Iris pigment epithelial cell (primary cell): ENCODE data around the gene TMEM132C.

Experiments
- DNase-seq: peaks from one replicate; pipeline ENCODE4 v3.0.0-alpha.2; 2011; ENCODE audit warnings: low read depth

The TMEM132C gene

GRCh38 chr12:128712622-128713021 is 445.7 kb downstream of the TMEM132C start:
- DNase-seq, result no peak

- DNase-seq, result no peak
Measured at GRCh38 chr12:128715485-128715884, 448.5 kb downstream of the TMEM132C start.

DNA sequence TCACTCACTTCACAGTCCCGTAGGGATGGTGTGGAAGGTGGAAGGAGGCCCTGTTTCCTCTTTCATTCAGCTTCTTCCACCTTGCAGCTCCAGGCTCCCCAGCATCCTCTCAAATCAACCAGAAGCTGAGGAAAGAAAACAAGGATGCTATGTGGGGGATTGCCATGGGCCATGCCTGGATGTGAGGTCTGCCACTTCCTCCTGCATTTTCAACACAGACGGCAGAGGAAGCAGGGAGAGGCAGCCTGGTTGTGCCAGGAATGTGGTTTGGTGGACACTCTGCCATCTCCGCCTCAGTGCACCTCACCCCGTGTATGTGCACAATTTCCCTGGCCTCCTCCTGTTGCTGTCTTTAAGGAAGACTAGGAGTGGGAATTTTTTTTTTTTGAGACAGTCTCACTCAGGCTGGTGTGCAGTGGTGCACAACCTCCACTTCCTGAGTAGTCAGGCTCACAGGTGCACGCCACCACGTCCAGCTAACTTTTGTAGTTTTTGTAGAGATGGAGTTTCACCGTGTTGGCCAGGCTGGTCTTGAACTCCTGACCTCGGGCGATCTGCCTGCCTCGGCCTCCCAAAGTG is 457.6 kb downstream of the TMEM132C start:
- no peak for DNase-seq

- no peak for DNase-seq
Measured at GRCh38 chr12:128726886-128727285, 459.9 kb downstream of the TMEM132C start.

- DNase-seq, result no peak
Measured at GRCh38 chr12:128727461-128727860, 460.5 kb downstream of the TMEM132C start.

DNA sequence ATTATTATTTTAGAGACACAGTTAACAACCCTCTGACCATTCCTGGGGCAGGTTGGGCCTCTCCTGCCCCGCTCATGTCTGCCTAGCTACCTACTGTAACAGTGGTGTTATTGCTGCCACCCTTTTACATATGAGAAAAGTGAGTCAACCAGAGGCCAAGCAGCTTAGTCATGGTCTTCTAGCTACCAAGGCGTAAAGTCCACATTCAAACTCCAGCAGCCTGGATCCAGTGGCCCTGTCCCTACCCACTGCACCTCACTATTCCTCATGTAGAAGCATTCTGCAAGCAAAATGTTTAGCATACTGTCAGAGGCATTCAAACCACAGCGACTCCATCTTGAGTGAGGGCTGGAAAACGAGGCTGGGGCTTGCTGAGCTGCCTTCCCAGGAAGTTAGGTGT is 461.0 kb downstream of the TMEM132C start:
- DNase-seq, result no peak

GRCh38 chr12:128729628-128730121 is 462.7 kb downstream of the TMEM132C start:
- no peak for DNase-seq

DNA sequence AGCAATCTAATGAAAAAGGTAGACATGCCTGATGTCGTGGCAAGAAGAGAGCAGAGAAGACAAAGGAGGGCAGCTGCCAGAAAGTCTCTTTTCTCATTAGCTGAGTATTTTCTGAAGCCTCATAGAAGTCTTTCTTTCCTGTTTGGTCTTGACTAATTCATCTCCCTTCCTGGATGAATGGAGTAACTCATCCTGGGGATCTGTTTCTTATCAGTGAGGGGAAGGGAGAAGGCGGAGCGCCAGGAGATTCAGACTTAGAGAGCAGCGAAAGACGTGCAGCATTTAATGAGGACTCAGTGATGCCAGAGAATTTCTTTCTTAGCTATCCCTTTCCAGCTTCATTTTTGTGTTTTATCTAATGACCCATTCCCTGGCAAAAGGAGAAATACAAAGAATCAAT is 467.4 kb downstream of the TMEM132C start:
- no peak for DNase-seq

GRCh38 chr12:128737292-128737966 is 470.5 kb downstream of the TMEM132C start:
- DNase-seq, result no peak

GRCh38 chr12:128743916-128744315 is 476.9 kb downstream of the TMEM132C start:
- no peak for DNase-seq

GRCh38 chr12:128745772-128746689 is 479.1 kb downstream of the TMEM132C start:
- DNase-seq, result no peak

DNA sequence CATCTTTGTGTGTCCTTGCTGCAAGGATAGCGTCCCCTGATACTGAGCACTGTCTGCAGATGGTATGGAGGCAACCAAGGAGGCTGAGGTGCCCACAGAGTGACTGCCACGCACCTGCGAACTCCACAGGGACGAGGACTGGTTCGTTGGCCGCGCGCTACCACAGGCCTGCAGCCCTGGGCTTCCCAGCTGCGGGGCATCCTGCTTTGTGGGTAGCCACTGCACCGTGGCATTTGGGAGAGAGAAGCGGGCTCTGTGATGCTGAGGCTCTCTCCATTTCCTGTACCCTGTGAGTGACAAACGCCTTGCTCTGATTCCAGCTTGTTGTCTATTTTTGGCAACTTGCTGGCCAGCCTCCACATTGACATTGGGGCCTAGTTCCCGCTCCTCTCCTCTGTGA is 480.5 kb downstream of the TMEM132C start:
- DNase-seq, result no peak

DNA sequence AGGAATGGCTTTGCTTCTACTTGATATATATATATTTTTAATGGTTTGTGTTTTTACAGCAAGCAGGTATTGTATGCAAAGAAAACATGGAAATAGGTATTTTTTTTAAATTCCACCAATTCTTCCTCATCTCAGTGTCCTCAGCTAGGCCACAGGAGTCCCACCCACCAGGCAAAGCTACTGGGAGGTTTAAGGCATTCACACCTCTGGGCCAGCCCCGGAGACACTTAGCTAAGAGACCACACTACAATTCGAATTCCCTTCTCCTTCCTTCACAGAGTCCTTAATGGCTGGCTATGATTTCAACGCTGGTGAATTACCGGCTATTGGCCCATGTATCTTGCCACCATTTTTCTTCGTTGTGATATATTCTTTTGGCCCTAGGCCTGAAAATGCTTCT is 485.4 kb downstream of the TMEM132C start:
- DNase-seq, result no peak

DNA sequence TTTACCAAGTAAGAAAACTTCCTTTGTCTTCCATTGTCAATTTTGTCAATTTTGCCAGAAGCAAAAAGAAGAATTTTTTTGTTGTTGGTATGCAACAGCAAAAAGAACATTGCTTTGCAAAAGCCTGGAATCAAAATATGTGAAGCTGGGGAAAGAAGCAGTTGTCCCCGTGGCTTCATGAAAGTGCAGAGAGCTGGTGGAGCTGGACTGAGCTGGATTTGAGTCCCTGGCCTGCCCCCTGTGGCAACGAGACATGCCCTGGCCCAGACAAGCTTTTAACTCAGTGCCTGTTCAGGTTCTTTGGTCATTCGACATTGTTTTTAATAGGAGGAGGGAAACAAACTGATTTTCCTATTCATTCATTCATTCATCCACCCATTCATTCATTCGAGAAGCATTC is 486.5 kb downstream of the TMEM132C start:
- DNase-seq, result no peak

GRCh38 chr12:128754275-128754674 is 487.3 kb downstream of the TMEM132C start:
- no peak for DNase-seq

DNA sequence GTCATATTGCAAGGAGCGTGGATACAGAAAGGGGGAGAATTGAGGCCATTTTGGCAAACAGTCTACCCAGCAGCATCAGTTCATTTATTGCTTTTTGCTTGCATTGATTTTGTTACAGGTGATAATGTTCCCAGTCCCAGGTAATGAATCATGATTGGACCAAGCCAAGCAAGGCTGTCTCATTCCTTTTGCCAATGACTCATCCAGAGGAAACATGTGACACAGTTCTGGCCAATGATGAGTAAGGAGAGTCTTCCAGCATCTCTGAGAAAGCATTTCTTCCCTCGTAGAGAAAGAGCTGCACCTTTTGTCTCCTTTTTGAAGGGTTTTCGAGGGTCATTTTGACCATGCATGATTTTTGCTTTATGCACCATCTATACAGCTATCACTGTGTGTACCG is 488.6 kb downstream of the TMEM132C start:
- DNase-seq, result no peak
